GM18517 (cell line): ENCODE results near the gene BRPF1.

Experiments used
- ATAC-seq: cut with Tn5 transposase; IDR thresholded peaks from one replicate; pipeline ENCODE4 v1.9.1; 2021; ENCODE audit warnings: mild to moderate bottlenecking, moderate library complexity; ENCODE audit not compliant: unreplicated experiment

Gene BRPF1, protein sequence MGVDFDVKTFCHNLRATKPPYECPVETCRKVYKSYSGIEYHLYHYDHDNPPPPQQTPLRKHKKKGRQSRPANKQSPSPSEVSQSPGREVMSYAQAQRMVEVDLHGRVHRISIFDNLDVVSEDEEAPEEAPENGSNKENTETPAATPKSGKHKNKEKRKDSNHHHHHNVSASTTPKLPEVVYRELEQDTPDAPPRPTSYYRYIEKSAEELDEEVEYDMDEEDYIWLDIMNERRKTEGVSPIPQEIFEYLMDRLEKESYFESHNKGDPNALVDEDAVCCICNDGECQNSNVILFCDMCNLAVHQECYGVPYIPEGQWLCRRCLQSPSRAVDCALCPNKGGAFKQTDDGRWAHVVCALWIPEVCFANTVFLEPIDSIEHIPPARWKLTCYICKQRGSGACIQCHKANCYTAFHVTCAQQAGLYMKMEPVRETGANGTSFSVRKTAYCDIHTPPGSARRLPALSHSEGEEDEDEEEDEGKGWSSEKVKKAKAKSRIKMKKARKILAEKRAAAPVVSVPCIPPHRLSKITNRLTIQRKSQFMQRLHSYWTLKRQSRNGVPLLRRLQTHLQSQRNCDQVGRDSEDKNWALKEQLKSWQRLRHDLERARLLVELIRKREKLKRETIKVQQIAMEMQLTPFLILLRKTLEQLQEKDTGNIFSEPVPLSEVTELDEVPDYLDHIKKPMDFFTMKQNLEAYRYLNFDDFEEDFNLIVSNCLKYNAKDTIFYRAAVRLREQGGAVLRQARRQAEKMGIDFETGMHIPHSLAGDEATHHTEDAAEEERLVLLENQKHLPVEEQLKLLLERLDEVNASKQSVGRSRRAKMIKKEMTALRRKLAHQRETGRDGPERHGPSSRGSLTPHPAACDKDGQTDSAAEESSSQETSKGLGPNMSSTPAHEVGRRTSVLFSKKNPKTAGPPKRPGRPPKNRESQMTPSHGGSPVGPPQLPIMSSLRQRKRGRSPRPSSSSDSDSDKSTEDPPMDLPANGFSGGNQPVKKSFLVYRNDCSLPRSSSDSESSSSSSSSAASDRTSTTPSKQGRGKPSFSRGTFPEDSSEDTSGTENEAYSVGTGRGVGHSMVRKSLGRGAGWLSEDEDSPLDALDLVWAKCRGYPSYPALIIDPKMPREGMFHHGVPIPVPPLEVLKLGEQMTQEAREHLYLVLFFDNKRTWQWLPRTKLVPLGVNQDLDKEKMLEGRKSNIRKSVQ (N-terminal part only)

DNA sequence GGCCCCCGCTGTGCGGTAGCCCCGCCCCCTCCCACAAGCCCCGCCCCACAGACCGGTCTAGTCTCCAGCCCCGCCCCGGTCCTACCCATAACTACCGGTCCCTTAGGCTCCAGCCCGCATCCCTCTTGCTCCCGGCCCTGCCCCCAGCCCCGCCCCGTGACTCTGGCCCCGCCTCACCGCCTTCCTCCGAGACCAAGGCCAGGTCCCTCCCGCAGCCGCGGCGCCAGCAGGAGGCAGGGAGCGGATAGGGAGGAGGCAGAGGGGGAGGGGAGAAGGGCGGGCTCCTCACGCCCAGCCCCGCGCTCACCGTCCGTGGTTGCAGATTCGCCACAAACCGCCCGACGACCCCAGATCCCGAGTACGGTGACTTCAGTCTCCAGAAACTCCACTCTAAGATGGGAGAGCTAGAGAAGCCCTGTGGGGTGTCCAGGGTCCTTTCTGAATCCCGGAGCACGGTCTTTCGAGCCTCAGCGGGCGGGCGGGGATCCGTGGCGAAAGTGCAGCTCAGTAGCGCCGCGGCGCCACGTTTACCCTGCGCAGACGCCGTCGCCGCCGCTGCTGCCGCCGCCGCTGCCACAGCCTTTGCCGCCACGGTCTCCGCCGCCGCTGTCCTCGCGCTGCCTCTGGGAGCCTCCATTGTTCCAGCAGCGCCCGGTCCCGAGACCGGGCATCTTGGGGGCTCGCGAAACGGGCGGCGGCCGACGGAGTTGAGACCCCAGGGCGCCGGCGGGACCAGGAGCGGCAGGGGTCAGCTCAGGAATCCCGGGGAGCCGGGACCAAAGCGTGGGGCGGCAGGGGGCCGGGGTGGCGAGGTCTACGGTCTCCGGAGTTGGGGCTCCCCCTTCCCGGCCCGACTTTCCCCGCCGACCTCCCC is at the start of gene BRPF1:
TSS of gene BRPF1 (plus strand) at position 530 of the 874 bp plus-strand sequence. CDS start 2,406 bp downstream, outside the sequence.
- ATAC-seq = peak; percentile 68

DNA sequence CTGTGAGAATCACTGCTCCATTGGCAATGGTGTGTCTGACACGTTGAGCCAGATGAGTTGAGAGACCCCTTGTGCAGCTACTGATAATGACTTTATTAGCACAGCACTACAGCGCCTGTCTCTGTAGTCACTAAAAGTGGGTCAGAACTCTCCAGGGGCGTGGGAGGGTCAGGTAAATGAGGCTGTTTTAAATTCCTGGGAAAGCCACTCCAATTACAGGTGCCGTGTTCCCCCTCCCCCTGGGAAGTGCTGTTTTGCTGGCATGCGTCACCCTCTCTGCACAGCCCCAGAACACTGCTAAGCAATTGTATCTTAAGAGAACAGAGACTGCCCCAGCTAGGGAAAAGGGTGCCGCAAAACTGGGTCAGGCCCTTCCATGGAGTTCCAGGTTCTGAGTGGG is 49.4 kb upstream of the BRPF1 start:
- no peak for ATAC-seq

DNA sequence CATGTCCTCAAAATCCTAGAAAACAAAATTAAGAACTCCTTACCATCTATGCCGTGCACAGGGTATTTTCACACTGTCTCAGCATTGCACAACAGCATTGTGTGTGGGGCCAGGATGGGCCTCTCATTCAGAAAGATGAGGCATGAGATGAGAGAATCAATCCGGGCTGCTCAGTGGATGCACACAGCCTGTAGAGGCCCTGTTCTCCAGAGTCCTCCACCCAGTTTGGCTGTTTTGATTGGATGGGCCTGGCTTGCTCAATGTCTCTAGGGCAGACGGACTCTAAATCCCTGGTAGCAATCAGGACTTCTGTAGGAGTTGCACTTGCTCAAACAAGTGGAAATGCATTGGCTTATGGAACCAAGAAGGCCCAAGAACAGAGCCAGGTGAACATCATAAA is 48.1 kb upstream of the BRPF1 start:
- ATAC-seq = no peak

DNA sequence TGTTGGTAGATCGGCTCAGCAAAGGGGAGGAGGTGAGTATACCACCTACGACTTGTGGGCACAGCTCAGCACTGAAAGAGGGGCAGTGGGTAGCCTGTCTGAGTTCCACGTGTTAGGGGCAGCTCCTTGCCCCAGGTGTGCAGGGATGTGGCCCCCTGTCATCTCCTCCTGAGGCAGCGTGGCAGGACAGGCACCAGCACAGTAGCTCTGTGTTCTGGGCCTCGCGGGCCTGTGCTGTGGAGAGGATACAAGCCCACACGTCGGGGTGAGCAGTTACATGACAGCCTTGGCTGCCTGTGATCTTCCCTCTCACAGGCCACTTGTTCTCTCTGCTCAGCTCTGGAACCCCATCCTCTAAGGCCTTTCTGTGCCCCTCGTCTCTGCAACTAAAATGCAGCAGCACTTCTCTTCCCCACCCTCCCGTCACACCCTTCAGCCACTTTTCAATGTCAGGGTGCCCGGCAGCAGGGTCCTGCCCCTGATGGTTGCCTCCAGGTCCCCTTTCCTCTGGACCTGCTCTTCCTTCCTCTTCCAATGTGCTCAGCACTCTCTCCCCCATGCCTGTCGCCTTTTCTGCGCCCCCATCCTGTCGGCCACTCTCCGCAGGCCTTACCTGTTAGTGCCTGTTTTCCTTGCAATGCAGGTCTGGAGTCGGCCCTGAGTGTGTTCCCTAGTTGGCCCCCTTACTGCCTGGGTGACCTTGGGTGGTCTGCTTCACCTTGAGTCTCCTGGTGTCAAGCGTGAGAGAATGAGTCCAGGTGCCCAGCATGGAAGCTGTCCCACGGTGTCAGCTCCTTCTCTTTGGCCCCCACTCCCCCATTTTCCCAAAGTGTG is 46.1 kb upstream of the BRPF1 start:
- ATAC-seq = no peak

DNA sequence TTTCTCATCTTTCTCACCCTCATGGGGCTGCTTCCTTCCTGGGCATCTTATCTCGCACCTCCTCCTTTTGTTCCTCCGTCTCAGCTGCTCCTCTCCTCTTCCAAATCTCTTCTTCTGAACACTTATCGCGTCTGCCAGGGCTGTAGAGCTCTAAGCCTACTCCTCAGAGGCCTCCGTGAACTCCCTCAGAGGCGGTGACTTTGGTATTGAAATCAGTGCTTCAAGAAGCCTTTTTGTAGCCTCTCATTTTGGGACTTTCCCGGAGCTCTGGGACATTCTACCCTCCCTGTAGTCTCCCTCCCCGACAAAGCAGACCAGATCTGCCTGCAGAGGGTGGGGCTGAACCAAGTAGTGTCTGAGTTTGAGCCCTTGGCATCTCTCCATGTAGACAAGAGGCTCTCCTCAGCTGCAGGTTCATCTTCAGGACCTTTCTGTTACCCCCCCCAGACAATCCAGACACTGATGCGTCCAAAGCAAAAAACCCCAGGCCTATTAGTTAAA is 45.4 kb upstream of the BRPF1 start:
- no peak for ATAC-seq

DNA sequence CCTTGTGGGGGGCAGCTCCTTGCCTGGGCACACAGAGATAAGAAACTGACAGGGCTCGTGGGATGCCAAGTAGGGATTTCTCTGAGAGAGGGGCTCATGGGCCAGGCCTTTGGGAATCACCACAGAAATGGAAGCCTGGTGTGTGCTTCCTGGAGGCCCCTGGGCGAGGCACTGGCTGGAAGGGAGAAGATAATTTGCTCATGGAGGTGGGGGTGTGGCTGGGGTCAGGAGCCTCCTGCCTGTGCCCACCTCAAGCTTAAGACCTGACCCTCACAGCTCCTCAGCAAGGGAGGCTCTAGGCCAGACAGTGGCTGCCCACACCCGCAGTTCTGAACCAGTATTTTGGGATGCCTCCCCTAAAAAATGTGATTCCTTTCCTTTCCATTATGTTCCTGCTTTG is 44.8 kb upstream of the BRPF1 start:
- ATAC-seq = no peak

DNA sequence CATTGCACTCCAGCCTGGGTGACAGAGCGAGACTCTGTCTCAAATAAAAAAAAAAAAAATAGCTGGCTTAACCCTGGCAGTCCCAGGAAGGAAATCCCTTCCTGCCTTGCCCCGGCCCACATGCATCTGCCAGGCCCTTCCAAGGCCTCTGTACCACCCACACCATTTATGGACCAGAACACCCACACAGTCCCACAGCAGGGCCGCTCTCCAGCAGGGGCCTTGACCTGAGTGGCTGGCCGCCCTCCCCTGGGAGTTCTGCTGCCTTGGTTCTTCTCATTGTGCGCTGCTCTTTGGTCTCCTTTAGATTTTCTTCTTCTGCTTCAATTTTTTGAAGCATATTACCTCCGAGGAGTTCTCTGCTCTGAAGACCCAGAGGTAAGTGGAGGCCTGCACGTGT is 44.0 kb upstream of the BRPF1 start:
- no peak for ATAC-seq

DNA sequence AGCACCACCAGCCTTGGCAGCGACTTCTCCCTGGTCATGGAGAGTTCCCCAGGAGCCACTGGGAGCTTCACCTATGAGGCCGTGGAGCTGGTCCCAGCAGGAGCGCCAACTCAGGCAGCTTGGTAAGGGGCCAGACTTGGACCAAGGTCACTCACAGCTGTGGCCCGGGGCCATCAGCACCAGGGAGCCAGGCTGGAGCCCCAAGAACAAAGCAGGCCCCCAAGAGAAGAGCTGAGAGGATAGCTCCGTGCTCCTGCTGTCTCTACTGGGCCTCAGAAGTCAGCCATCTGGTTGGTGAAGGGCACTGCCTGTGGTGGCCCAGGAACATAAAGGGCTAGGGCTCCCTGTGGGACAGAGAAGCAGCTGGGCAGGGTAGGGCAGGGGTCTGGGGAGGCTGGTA is 42.6 kb upstream of the BRPF1 start:
- ATAC-seq = no peak

DNA sequence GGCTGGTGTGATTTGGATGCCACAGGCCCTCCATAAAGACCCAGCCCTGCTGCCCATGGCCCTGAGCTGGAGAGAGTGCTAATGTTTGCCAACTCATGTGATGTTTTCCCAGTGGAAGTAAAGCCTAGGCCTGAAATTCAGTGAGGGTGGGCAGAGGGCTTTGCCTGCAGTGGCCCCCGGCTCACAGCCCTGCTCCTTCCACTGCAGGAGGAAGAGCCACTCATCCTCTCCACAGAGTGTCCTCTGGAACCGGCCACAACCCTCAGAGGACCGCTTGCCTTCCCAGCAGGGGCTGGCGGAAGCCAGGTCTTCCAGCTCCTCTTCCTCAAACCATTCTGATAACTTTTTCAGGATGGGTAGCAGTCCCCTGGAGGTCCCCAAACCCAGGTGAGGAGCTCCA is 41.8 kb upstream of the BRPF1 start:
- no peak for ATAC-seq

DNA sequence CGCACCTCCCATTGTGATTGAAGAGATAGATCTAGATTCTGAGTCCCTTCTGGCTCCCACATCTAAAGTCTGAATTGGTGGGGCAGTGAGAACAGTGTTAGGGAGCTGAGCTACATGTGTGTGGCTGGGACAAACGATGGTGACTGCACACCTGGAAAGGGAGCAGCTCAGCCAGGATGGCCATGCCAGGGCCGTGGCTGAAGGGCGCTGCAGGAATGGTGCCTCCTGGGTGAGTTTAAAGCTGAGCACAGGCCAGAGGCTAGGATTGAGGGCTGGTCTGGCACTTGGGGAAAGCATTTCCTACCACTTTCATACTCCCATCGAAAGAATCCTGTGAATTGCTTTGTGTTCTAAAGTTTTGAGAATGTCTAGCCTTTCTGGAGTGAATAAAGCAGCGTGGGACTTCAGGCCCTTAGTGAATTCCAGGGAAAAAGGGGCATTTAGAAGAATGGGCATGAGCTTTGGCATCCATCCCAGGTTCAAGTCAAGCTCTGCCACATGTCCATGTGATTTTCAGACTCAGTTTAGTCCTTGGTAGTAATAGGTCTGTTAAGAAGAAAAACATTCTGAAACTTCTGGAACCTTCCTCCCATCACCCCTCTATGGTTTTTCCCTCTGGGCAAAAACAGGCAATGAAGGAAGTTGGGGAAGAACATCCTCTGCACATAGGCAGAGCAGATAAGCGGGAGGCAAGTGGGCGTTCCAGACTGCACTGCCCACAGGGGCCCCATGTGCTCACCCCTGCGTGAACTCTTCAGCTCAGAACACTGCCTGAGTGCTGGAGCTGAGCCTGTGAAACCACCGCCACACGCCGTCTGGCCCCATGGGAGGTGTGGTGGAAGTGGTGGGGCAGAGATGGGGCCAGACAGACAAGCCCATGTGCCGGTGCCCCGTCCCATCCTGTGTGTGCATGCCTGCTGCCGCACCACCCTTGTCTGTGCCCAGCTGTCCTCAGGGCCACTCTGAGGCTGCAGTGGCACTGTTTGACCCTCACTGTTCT is 40.8 kb upstream of the BRPF1 start:
- ATAC-seq = peak; percentile 97

DNA sequence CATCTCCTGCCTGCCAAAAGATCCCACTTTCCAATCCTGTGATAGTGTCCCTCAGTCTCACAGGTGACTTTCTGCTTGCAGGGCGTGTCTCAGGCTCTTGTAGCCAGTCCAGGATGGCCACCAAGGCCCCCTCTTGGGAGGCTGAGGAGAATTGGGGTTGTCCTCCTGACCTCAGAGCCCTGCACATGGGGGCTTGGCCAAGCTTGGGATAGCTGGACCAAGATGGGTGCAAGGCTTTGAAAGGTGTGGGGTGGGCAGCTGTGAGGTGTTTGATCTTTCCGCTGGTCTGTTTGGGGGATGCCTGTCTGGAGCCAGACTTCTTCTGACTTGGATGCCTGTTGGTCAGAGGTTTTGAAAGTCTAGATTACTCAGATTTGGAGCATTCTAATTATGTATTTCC is 39.9 kb upstream of the BRPF1 start:
- ATAC-seq = no peak

DNA sequence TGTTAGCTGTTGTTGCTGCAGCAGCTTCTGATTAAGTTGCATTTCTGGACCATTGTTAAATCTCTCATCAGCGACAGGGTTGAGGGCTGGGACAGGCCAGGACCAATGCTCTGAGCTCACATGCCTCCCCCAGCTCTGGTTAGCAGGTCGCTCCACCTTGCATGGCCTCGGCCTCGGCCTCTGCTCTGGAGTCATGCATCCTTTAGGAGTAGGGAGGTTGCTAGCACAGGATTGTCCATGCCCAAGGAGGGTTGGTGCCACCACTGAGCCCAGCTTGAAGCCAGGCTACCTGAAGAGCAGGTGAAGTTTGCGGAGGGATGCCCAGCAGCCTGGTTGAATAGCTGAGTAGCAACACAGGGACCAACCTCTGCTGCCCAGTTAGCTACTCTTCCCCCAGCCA is 39.1 kb upstream of the BRPF1 start:
- no peak for ATAC-seq

DNA sequence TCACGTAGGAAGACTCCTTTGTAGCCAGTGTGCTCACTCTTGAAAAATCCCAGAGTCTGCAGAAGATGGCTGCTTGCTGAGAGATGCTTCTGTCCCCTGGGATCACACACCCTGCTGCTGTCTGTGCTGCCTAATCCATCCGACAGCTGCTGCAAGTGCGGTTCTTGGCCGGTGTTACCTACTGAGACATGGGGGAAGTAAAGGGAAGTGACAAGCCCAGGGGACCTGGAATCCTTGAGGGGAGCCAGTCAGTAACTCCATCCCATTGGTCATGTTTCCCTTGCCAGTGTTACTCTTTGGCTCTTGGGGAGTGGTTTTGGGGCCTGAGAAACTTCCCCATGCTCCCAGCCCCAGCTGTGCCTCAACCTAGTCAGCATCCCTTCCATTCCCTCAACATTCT is 36.2 kb upstream of the BRPF1 start:
- ATAC-seq = no peak

DNA sequence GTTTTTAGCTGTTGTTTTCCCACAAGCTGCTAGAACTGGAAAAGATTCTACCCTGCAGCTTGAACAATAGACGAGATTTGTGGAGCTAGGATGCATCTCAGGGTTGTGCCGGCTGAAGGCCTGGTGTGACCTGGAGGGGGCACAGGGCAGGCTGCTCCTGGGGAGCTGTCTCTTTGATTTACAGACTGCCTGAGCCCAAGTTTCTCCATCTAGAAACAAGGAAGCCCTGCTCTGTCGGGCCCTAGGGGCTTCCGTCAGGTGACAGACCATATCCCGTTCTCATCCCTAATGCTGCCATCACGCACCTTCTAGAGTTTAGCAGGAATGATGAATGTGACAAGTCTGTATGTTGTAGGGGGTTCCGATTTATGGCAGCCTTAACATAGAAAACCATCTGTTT is 35.8 kb upstream of the BRPF1 start:
- ATAC-seq = no peak

DNA sequence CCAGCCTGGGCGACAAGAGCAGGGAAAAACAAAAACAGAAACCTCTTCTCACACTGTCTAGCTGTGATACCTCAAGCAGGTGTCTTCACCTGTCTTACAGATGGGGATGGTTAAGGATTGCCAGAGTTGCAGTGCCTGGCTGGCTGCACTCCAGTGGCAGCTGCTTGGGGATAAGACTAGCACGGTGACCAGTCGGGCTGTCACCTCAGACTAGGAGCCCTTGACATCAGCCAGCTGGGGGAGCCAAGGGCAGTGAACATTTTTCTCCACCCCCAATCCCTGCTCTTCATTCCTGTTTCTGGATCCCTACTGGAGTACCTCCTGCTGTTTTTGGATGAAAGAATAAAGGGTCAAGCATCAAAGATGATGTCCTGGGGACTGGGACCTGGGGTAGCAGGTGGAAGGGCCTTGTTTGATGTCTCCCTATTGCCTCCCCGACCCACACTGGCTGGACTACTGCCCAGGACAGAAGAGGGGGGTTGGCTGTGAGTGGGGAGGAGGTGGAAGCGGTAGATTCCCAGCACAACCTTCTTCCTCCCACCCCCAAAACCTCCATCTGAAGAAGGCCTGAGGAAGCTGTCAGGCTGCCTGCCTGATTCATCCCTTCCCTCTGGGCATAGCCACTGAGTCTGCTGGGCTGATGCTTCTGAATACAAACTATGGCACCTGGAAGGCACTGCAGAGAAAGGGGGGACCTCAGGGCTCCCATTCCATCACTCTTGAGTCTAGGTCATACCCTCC is 34.9 kb upstream of the BRPF1 start:
- no peak for ATAC-seq

DNA sequence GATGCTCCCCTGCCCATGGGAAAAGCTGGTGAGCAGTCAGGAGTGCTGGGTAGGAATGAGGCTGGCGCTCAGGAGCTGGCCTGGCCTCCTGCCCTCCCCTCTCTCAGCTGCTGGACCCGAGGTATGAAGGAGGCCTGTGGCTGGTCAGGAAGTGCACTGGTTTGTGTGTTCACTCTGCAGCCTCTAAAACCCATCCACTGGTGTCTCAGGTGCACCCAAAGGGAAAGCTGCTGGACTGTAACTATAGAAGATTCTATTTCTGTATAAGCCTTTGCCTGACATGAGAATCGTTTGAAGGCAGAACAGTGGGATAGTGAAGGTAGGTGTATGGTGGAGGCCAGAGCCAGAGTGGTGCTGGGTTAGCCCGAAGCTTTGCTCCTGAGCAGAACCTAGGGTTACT is 33.6 kb upstream of the BRPF1 start:
- ATAC-seq = no peak

DNA sequence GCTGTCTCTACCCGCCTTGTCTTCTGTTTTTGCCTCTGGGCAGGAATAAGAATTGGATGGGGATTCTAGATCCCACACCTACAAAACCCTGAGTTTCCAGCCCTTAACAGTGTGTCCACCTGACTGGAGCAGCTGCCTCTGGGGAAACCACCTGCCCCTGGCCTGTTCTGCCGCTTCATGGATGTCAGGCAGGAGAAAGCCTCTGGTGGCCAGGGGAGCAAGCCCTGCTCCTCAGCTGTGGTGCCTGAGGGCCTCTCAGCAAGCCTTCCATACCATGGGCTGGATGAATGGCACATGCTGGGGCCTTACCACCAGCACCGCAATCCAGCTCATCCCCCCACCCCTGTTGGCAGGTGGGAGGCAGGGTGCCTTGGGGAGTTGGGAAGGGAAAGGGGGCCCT is 33.2 kb upstream of the BRPF1 start:
- ATAC-seq = no peak

DNA sequence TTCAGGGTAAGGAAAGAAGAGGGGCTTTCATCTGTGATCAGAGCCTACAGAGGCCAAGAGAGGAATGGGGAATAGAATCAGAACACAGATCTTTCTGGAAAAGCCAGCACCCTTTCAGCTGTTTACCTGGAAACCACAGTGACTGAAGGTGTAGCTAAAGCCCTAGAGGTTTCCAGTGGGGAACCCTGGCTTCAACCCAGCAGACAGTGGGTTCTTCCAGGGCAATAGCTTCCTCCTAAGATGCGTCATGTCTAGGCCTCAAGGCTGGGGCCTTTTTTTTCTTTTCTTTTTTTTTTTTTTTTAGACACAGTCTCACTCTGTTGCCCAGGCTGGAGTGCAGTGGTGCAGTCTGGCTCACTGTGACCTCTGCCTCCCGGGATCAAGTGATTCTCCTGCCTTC is 31.0 kb upstream of the BRPF1 start:
- no peak for ATAC-seq
